A549 (cell line): ENCODE data around the gene GPR183. TPM values are rescaled to one million over a fixed set of nuclear protein-coding genes. Genes with fewer than 3 reads are reported as not detected.

Source experiments
- ATAC-seq, 2 experiments: fragments of 200-7000 bp in 1 of 2; fragments of >200 bp in 1 of 2; cut with Nextera tagmentation in 1 of 2; cut with Tn5 transposase in 1 of 2; 3 replicates each; pipeline versions ENCODE4 v1.8.0 to v1.9.1; 2018 to 2020; ENCODE audit warnings: mild to moderate bottlenecking in 1 of 2, moderate library complexity in 1 of 2
- CTCF ChIA-PET: fragments of 300-600 bp; sonication (Branson Sonifier 250); formaldehyde crosslinking; extraction: SDS; loops from one replicate; lab custom pipeline; 2021; ENCODE audit warnings: antibody characterized with exemption, inconsistent platforms; lab: Yijun Ruan, JAX
- POLR2A ChIA-PET: fragments of 350-600 bp; formaldehyde crosslinking; extraction: SDS; loops from one replicate; lab custom pipeline; 2021; ENCODE audit warnings: antibody characterized with exemption, inconsistent platforms; lab: Yijun Ruan, JAX
- DNase-seq, 2 experiments: peaks; one replicate each; pipeline versions ENCODE4 v3.0.0 to v3.0.0-alpha.2; 2011 to 2016; ENCODE audit warnings: low read depth in 1 of 2, low spot score in 1 of 2
- FAIRE-seq: peaks from 2 replicates; lab custom pipeline; 2011; peaks lifted over from hg19 to GRCh38; lab: Jason Lieb, UNC
- H3K27ac ChIP-seq, 2 experiments: fragments of >200 bp; sonication (Bioruptor Twin); formaldehyde crosslinking; 3 replicates each; pipeline ENCODE4 v1.5.1; 2016 to 2017
- H3K4me1 ChIP-seq: fragments of >200 bp; sonication (Bioruptor Twin); formaldehyde crosslinking; 3 replicates; pipeline ENCODE4 v1.6.1; 2016
- H3K4me2 ChIP-seq: fragments of >200 bp; sonication (Bioruptor Twin); formaldehyde crosslinking; 3 replicates; pipeline ENCODE4 v1.6.1; 2016
- H3K4me3 ChIP-seq: fragments of >200 bp; sonication (Bioruptor Twin); formaldehyde crosslinking; 3 replicates; pipeline ENCODE4 v1.5.1; 2016
- H3K9me3 ChIP-seq: fragments of >200 bp; sonication (Bioruptor Twin); formaldehyde crosslinking; 3 replicates; pipeline ENCODE4 v1.6.1; 2016
- ATOH8 ChIP-seq: fragments of 250-450 bp; sonication (Bioruptor Pico); IDR thresholded peaks from 2 replicates; pipeline ENCODE4 v1.5.0; 2020; ENCODE audit warnings: low read depth, mild to moderate bottlenecking, moderate library complexity
- BCL3 ChIP-seq: fragments of >200 bp; sonication (Bioruptor Twin); formaldehyde crosslinking; IDR thresholded peaks from 3 replicates; pipeline ENCODE4 v1.6.1; 2016
- BHLHE40 ChIP-seq: IDR thresholded peaks from 2 replicates; pipeline ENCODE4 v1.6.1; 2012; ENCODE audit warnings: low read depth, low read length, inconsistent platforms
- CBX2 ChIP-seq: fragments of 200-600 bp; sonication (generic); IDR thresholded peaks from 2 replicates; pipeline ENCODE4 v1.6.1; 2016; ENCODE audit warnings: low read depth, mild to moderate bottlenecking, borderline replicate concordance
- CBX8 ChIP-seq: fragments of 200-600 bp; sonication (generic); IDR thresholded peaks from 2 replicates; pipeline ENCODE4 v1.6.1; 2016
- CTCF ChIP-seq: fragments of >200 bp; sonication (Bioruptor Twin); formaldehyde crosslinking; IDR thresholded peaks from 3 replicates; pipeline ENCODE4 v1.5.1; 2016
- EHF ChIP-seq: fragments of 250-450 bp; sonication (Bioruptor Pico); IDR thresholded peaks from 2 replicates; pipeline ENCODE4 v1.5.0; 2020; ENCODE audit warnings: mild to moderate bottlenecking
- ELK1 ChIP-seq: fragments of 150-350 bp; IDR thresholded peaks from 2 replicates; pipeline ENCODE4 v1.6.1; 2014; ENCODE audit warnings: low read depth, mild to moderate bottlenecking, low read length
- FOSB ChIP-seq: fragments of 250-450 bp; sonication (Bioruptor Pico); IDR thresholded peaks from 2 replicates; pipeline ENCODE4 v1.5.0; 2020; ENCODE audit warnings: mild to moderate bottlenecking, moderate library complexity
- FOSL2 ChIP-seq, 2 experiments: fragments of 450-650 bp in 1 of 2; fragments of >200 bp in 1 of 2; sonication (Bioruptor Twin) in 1 of 2; formaldehyde crosslinking; IDR thresholded peaks; 2 replicates each; pipeline versions ENCODE4 v1.5.0 to v1.6.1; 2016 to 2020; ENCODE audit warnings: mild to moderate bottlenecking in 1 of 2, moderate library complexity in 1 of 2
- FOXS1 ChIP-seq: fragments of 250-450 bp; sonication (Bioruptor Pico); IDR thresholded peaks from 2 replicates; pipeline ENCODE4 v1.5.0; 2020; ENCODE audit warnings: mild to moderate bottlenecking, moderate library complexity
- HES2 ChIP-seq: fragments of >200 bp; sonication (Bioruptor Twin); formaldehyde crosslinking; IDR thresholded peaks from 2 replicates; pipeline ENCODE4 v1.6.1; 2016
- HOXA7 ChIP-seq: fragments of 250-450 bp; sonication (Bioruptor Pico); IDR thresholded peaks from 2 replicates; pipeline ENCODE4 v1.5.0; 2020; ENCODE audit warnings: mild to moderate bottlenecking, moderate library complexity
- HOXB13 ChIP-seq: fragments of 250-450 bp; sonication (Bioruptor Pico); IDR thresholded peaks from 2 replicates; pipeline ENCODE4 v1.5.0; 2020; ENCODE audit warnings: low read depth, mild to moderate bottlenecking, moderate library complexity
- KDM1A ChIP-seq: fragments of 200-600 bp; sonication (generic); IDR thresholded peaks from 2 replicates; pipeline ENCODE4 v1.6.1; 2016; ENCODE audit warnings: low read depth, mild to moderate bottlenecking
- MAFK ChIP-seq: fragments of 450-650 bp; IDR thresholded peaks from 2 replicates; pipeline ENCODE4 v1.6.1; 2014; ENCODE audit not compliant: partially characterized antibody
- MAZ ChIP-seq: fragments of 150-350 bp; IDR thresholded peaks from 2 replicates; pipeline ENCODE4 v1.6.1; 2014; ENCODE audit warnings: antibody characterized with exemption, low read depth, low read length, borderline replicate concordance
- MYC ChIP-seq: IDR thresholded peaks from 2 replicates; pipeline ENCODE4 v1.6.1; 2012; ENCODE audit warnings: mild to moderate bottlenecking, inconsistent platforms, low read length, improper control_type of control experiment, borderline replicate concordance
- NPAS2 ChIP-seq: fragments of 250-450 bp; sonication (Bioruptor Pico); IDR thresholded peaks from 2 replicates; pipeline ENCODE4 v1.8.0; 2022; ENCODE audit warnings: mild to moderate bottlenecking, moderate library complexity, borderline replicate concordance
- PBX3 ChIP-seq: IDR thresholded peaks from 2 replicates; pipeline ENCODE4 v1.6.1; 2012
- POLR2AphosphoS2 ChIP-seq: conservative IDR thresholded peaks from 2 replicates; pipeline ENCODE4 v1.6.1; 2012; ENCODE audit warnings: low read length, improper control_type of control experiment, inconsistent platforms
- RAD21 ChIP-seq, 2 experiments: fragments of >200 bp in 1 of 2; sonication (Bioruptor Twin) in 1 of 2; formaldehyde crosslinking in 1 of 2; IDR thresholded peaks in 1 of 2; conservative IDR thresholded peaks in 1 of 2; 2 replicates in 1 of 2; 3 replicates in 1 of 2; pipeline ENCODE4 v1.6.1; 2012 to 2018; ENCODE audit warnings: inconsistent platforms in 1 of 2
- RCOR1 ChIP-seq: fragments of 150-350 bp; IDR thresholded peaks from 2 replicates; pipeline ENCODE4 v1.6.1; 2014; ENCODE audit warnings: antibody characterized with exemption, low read length, low read depth
- RNF2 ChIP-seq: fragments of 200-600 bp; sonication (generic); IDR thresholded peaks from 2 replicates; pipeline ENCODE4 v1.6.1; 2016; ENCODE audit warnings: low read depth, mild to moderate bottlenecking, antibody characterized with exemption, moderate library complexity, borderline replicate concordance
- SMC3 ChIP-seq: fragments of >200 bp; sonication (Bioruptor Twin); formaldehyde crosslinking; IDR thresholded peaks from 3 replicates; pipeline ENCODE4 v1.6.1; 2018; ENCODE audit warnings: inconsistent platforms
- TFCP2L1 ChIP-seq: fragments of 250-450 bp; sonication (Bioruptor Pico); IDR thresholded peaks from 2 replicates; pipeline ENCODE4 v1.5.0; 2021; ENCODE audit warnings: mild to moderate bottlenecking
- TP53 ChIP-seq: fragments of 250-450 bp; sonication (Bioruptor Pico); IDR thresholded peaks from 2 replicates; pipeline ENCODE4 v1.5.0; 2021; ENCODE audit warnings: mild to moderate bottlenecking, moderate library complexity
- ZC3H11A ChIP-seq: fragments of 450-650 bp; IDR thresholded peaks from 2 replicates; pipeline ENCODE4 v1.6.1; 2014; ENCODE audit warnings: antibody characterized with exemption, mild to moderate bottlenecking
- ZNF302 ChIP-seq: fragments of 250-450 bp; sonication (Bioruptor Pico); IDR thresholded peaks from 2 replicates; pipeline ENCODE4 v1.9.0; 2021; ENCODE audit warnings: inconsistent platforms, mild to moderate bottlenecking, moderate library complexity
- WGBS: methylation state at CpG from one replicate; pipeline ENCODE4 v1.1.6; 2017; ENCODE audit errors: missing lambda C conversion rate; 5-methylcytosine and 5-hydroxymethylcytosine counted together
- polyA plus RNA-seq, 4 experiments: library from polyadenylated mRNA; depleted of rRNA in 3 of 4; stranded (reverse); fragments of >200 nt; fragmentation: RNase III in 1 of 4; extraction: RNeasy Plus Mini Kit Qiagen cat#74134 plus additional on column Dnase treatment in 1 of 4; gene quantifications; 2 replicates in 3 of 4; 3 replicates in 1 of 4; pipeline ENCODE4 v1.2.3, GENCODE V29; 2011 to 2017

Gene GPR183
- polyA plus RNA-seq, 2 of the 4 experiments (the other 2 are of a cell fraction) = not detected

GRCh38 chr13:99269627-99270241 lies 37.5 kb downstream of the GPR183 start:
- Histone ChIP-seq H3K4me1 (no peaks in the 10 kb centered on the region), H3K9me3 (peaks cover 4% of the 10 kb centered on the region; the same call in 1 of the 3 replicates), H3K27ac (no peak overlapping the region), H3K4me2 (no peak overlapping the region), H3K4me3 (no peak overlapping the region)
- TF ChIP-seq CTCF (peak; percentile 66), MAFK (peak; percentile 92), TFCP2L1 (CRISPR knock-in tag) (no peak), CBX8 (no peak), EHF (CRISPR knock-in tag) (no peak), FOSB (CRISPR knock-in tag) (no peak), SMC3 (0 out of 3 replicates have a peak, but pooled peaks have one; percentile 12), NPAS2 (CRISPR knock-in tag) (no peak), POLR2AphosphoS2 (no peak), HES2 (no peak), RCOR1 (no peak), BHLHE40 (no peak), RAD21 (conservative IDR thresholded peaks at IDR 0.05 in 1 of 2, IDR thresholded peaks at IDR 0.05 in 1 of 2) (peak; percentile 54 to 58; a peak in 4 of 5 replicates)
- POLR2A ChIA-PET = no interaction called here
- DNase-seq (peak in 1 of 2 experiments; percentile 45), FAIRE-seq (no peak), ATAC-seq (peak in 1 of 2 experiments; percentile 83; a peak in 4 of 6 replicates)
- WGBS = 63% methylated on average over 3 of the region's 3 CpGs
- CTCF ChIA-PET = interaction anchor here (0.5 to 5.6 kb wide), 31 partner anchors 9 to 430 kb away, joined by 3 to 106 read pairs (median 4); partner anchors contain the start of gene UBAC2

- 93% methylated on average over 3 of the region's 3 CpGs for WGBS
- H3K4me2 ChIP-seq = no peak overlapping the region
- no peak for DNase-seq
- TF ChIP-seq HOXB13 (CRISPR knock-in tag) (no peak), BHLHE40 (no peak), CBX2 (no peak), ELK1 (no peak), SMC3 (no peak), RNF2 (no peak), ATOH8 (CRISPR knock-in tag) (no peak), KDM1A (no peak), ZNF302 (no peak), FOXS1 (no peak), HES2 (no peak), HOXA7 (CRISPR knock-in tag) (no peak), TP53 (CRISPR knock-in tag) (no peak), BCL3 (no peak), MAZ (no peak), MYC (no peak), ZC3H11A (no peak), FOSB (CRISPR knock-in tag) (no peak), FOSL2 (IDR thresholded peaks at IDR 0.05) (no peak), FOSL2 (CRISPR knock-in tag; IDR thresholded peaks at IDR 0.05) (no peak), PBX3 (no peak)
- ChIA-PET POLR2A (no interaction called here), CTCF (interaction anchor here (0.7 to 5.6 kb wide), 17 partner anchors 11 to 429 kb away, joined by 3 to 106 read pairs (median 4); partner anchors contain the start of gene UBAC2)
- no peak for FAIRE-seq
- H3K9me3 ChIP-seq = peaks cover 4% of the 10 kb centered on the region; the same call in 1 of the 3 replicates
- no peak overlapping the region for H3K27ac ChIP-seq
- no peak overlapping the region for H3K4me3 ChIP-seq
- no peak for ATAC-seq
- no peaks in the 10 kb centered on the region for H3K4me1 ChIP-seq
These were observed 38.4 kb downstream of the GPR183 start for GRCh38 chr13:99268822-99269221.
